GM21423 (cell line): ENCODE results near the gene DHX32.
A peak's percentile ranks its signal among the peaks of the same experiment; 100 is the strongest.
"Not testable (repeated sequence)": the region's sequence is repeated elsewhere in the genome, so short reads cannot be mapped to it uniquely, and the experiment has no call there.

Experiments used
- ATAC-seq: cut with Tn5 transposase; IDR thresholded peaks from one replicate; pipeline ENCODE4 v1.9.1; 2021; ENCODE audit warnings: mild to moderate bottlenecking, moderate library complexity; ENCODE audit not compliant: unreplicated experiment

DHX32 gene

GRCh38 chr10:125896088-125896934 lies 15.2 kb upstream of the DHX32 start, which contains the start of gene FANK1:
TSS of gene FANK1 (plus strand) at chr10:125896564. CDS start at chr10:125896643, 79 bp downstream.
- ATAC-seq: peak; percentile 92

GRCh38 chr10:125895130-125896087 lies 14.3 kb upstream of the DHX32 start:
- ATAC-seq: peak; percentile 53

- ATAC-seq: not testable (repeated sequence)
These were observed 13.1 kb upstream of the DHX32 start for GRCh38 chr10:125894176-125894575.

- not testable (repeated sequence) for ATAC-seq
These were observed 11.3 kb upstream of the DHX32 start for GRCh38 chr10:125892402-125892801.

- not testable (repeated sequence) for ATAC-seq
These were observed 8.3 kb upstream of the DHX32 start for GRCh38 chr10:125889441-125889840.

- ATAC-seq: no peak
These were observed 5.9 kb upstream of the DHX32 start for GRCh38 chr10:125886914-125887512.

GRCh38 chr10:125883211-125883610 lies 2.1 kb upstream of the DHX32 start:
- no peak for ATAC-seq

GRCh38 chr10:125882596-125882995 lies 1.5 kb upstream of the DHX32 start:
- ATAC-seq: no peak

- ATAC-seq: no peak
These were observed 373 bp downstream of the DHX32 start for GRCh38 chr10:125880719-125881118.

GRCh38 chr10:125878957-125879835 lies 1.9 kb downstream of the DHX32 start:
- ATAC-seq: no peak

- ATAC-seq: no peak
These were observed 9.8 kb downstream of the DHX32 start for GRCh38 chr10:125871338-125871737.

- peak; percentile 69 for ATAC-seq
These were observed 12.6 kb downstream of the DHX32 start for GRCh38 chr10:125868372-125868975.

- no peak for ATAC-seq
These were observed 14.6 kb downstream of the DHX32 start for GRCh38 chr10:125866421-125867029.

- no peak for ATAC-seq
These were observed 16.0 kb downstream of the DHX32 start for GRCh38 chr10:125865120-125865519.

GRCh38 chr10:125859128-125859817 lies 21.8 kb downstream of the DHX32 start:
- ATAC-seq: no peak

- no peak for ATAC-seq
These were observed 23.8 kb downstream of the DHX32 start for GRCh38 chr10:125857185-125857760.

- no peak for ATAC-seq
These were observed 28.6 kb downstream of the DHX32 start for GRCh38 chr10:125852487-125852886.
